C4-2B (cell line): ENCODE data around the gene KDM1A.

ENCODE experiments used
- ZFX ChIP-seq: fragments of 450-650 bp; IDR thresholded peaks from 2 replicates; pipeline ENCODE4 v1.6.1; 2017
- TF ChIP-seq, protein P1 (sequence below): fragments of 450-650 bp; conservative IDR thresholded peaks from 2 replicates; pipeline ENCODE4 v1.5.1; 2017; ENCODE audit warnings: mild to moderate bottlenecking

DNA sequence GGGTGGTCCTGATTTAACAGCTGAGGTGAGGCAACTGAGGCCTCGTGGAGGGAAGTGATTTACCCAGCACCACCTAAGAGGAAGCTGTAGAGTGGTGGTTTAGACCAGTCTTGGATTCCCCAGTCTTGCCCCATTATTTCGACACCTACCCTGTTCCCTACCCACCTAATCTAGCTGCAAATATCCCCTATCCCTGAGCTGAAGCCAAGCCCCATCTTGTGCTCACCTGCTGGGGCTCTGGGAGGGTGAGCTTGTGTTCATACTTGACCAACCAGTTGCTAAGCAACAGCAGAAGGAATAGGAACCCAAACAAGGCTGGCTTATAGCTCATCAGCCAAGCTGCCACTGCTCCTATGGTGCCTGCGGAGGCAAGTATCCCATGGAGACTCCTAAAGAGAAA lies 5.6 kb upstream of the KDM1A start:
- TF ChIP-seq, protein P1, sequence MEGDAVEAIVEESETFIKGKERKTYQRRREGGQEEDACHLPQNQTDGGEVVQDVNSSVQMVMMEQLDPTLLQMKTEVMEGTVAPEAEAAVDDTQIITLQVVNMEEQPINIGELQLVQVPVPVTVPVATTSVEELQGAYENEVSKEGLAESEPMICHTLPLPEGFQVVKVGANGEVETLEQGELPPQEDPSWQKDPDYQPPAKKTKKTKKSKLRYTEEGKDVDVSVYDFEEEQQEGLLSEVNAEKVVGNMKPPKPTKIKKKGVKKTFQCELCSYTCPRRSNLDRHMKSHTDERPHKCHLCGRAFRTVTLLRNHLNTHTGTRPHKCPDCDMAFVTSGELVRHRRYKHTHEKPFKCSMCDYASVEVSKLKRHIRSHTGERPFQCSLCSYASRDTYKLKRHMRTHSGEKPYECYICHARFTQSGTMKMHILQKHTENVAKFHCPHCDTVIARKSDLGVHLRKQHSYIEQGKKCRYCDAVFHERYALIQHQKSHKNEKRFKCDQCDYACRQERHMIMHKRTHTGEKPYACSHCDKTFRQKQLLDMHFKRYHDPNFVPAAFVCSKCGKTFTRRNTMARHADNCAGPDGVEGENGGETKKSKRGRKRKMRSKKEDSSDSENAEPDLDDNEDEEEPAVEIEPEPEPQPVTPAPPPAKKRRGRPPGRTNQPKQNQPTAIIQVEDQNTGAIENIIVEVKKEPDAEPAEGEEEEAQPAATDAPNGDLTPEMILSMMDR, result no peak
- no peak for TF ChIP-seq ZFX
